ENCODE results near the gene SLIT3. TPM values are rescaled to one million over a fixed set of nuclear protein-coding genes. Genes with fewer than 3 reads are reported as not detected.

Gene SLIT3
- total RNA-seq, 4 donors from 2014 or later: 0.97 to 6.1 (median 3.4) TPM

GRCh38 chr5:169164481-169164925, 136.4 kb downstream of the SLIT3 start:
- no peak for DNase-seq
- in situ Hi-C loops (cut with MboI; ENCODE audit: low sequenced_read_pairs in 4 of 4) (no loop called here), intact Hi-C loops (cut with DNase I; ENCODE audit: low total_unique reads) (no loop called here)
- Histone ChIP-seq H3K27ac (peak overlapping the region in 1 of 4 donors; percentile 30), H3K27me3 (no peaks in the 10 kb centered on the region), H3K9me3 (no peaks in the 10 kb centered on the region), H3K4me1 (peaks cover 0 to 7% of the 10 kb centered on the region in 2 donors), H3K4me3 (no peak overlapping the region), H3K36me3 (no peaks in the 10 kb centered on the region)
- peak; percentile 21 to 31 for ATAC-seq
- TF ChIP-seq CTCF (IDR thresholded peaks at IDR 0.05 in 4 of 5, conservative IDR thresholded peaks at IDR 0.05 in 1 of 5): no peak
- TF ChIP-seq POLR2A (IDR thresholded peaks at IDR 0.05): no peak

- no peak overlapping the region for H3K4me3 ChIP-seq
- H3K36me3 ChIP-seq: no peaks in the 10 kb centered on the region
- in situ Hi-C loops (cut with MboI; ENCODE audit: low sequenced_read_pairs in 4 of 4) (no loop called here), intact Hi-C loops (cut with DNase I; ENCODE audit: low total_unique reads) (no loop called here)
- no peak overlapping the region for H3K27ac ChIP-seq
- DNase-seq: no peak
- TF ChIP-seq POLR2A (IDR thresholded peaks at IDR 0.05) (no peak), CTCF (IDR thresholded peaks at IDR 0.05 in 4 of 5, conservative IDR thresholded peaks at IDR 0.05 in 1 of 5) (no peak)
- H3K9me3 ChIP-seq: peaks cover 0 to 9% (median 0%) of the 10 kb centered on the region in 3 donors
- H3K27me3 ChIP-seq: no peaks in the 10 kb centered on the region
- ATAC-seq: no peak
- H3K4me1 ChIP-seq: peaks cover 0 to 7% of the 10 kb centered on the region in 2 donors
These were observed 138.5 kb downstream of the SLIT3 start for GRCh38 chr5:169162407-169162806.

GRCh38 chr5:169161022-169161680, 139.8 kb downstream of the SLIT3 start:
- Histone ChIP-seq H3K4me3 (no peak overlapping the region), H3K4me1 (peaks cover 0 to 7% of the 10 kb centered on the region in 2 donors), H3K27ac (peak overlapping the region; percentile 10 to 67 (median 28)), H3K9me3 (peaks cover 0 to 9% (median 0%) of the 10 kb centered on the region in 3 donors), H3K36me3 (no peaks in the 10 kb centered on the region), H3K27me3 (no peaks in the 10 kb centered on the region)
- DNase-seq (peak; percentile 6 to 35), ATAC-seq (peak; percentile 83 to 86)
- intact Hi-C loops (cut with DNase I; ENCODE audit: low total_unique reads): no loop called here
- TF ChIP-seq POLR2A (IDR thresholded peaks at IDR 0.05): no peak
- no peak for TF ChIP-seq CTCF (IDR thresholded peaks at IDR 0.05 in 4 of 5, conservative IDR thresholded peaks at IDR 0.05 in 1 of 5)
- in situ Hi-C loops (cut with MboI; ENCODE audit: low sequenced_read_pairs in 4 of 4): no loop called here

GRCh38 chr5:169160405-169160901, 140.5 kb downstream of the SLIT3 start:
- H3K4me3 ChIP-seq: no peak overlapping the region
- in situ Hi-C loops (cut with MboI; ENCODE audit: low sequenced_read_pairs in 4 of 4): no loop called here

More at GRCh38 chr5:169160405-169160901, 140.5 kb downstream of the SLIT3 start:
- peaks cover 0 to 9% (median 0%) of the 10 kb centered on the region in 3 donors for H3K9me3 ChIP-seq
- ATAC-seq (no peak), DNase-seq (no peak)
- H3K27me3 ChIP-seq: no peaks in the 10 kb centered on the region
- peak overlapping the region in 3 of 4 donors; percentile 10 to 67 (median 43) for H3K27ac ChIP-seq
- peaks cover 0 to 7% of the 10 kb centered on the region in 2 donors for H3K4me1 ChIP-seq
- no peaks in the 10 kb centered on the region for H3K36me3 ChIP-seq
- TF ChIP-seq POLR2A (IDR thresholded peaks at IDR 0.05): no peak
- no peak for TF ChIP-seq CTCF (IDR thresholded peaks at IDR 0.05 in 4 of 5, conservative IDR thresholded peaks at IDR 0.05 in 1 of 5)
- intact Hi-C loops (cut with DNase I; ENCODE audit: low total_unique reads): no loop called here

All from gastrocnemius medialis (tissue), 4 donors.